ENCODE measurements around the gene HCN4. TPM values are rescaled to one million over a fixed set of nuclear protein-coding genes. Genes with fewer than 3 reads are reported as not detected.

Gene HCN4
- polyA plus RNA-seq, 1 donor, result 0.49 TPM

GRCh38 chr15:73336756-73337155, 32.0 kb downstream of the HCN4 start:
- H3K27ac ChIP-seq (ENCODE audit: low read length), result no peak overlapping the region
- no peak for DNase-seq
- no peaks in the 10 kb centered on the region for H3K27me3 ChIP-seq (ENCODE audit: control insufficient read depth, insufficient read depth, low read length)
- H3K9me3 ChIP-seq (ENCODE audit: control insufficient read depth, low read depth, low read length), result no peaks in the 10 kb centered on the region
- no peak overlapping the region for H3K4me3 ChIP-seq (ENCODE audit: low read length)
- no peaks in the 10 kb centered on the region for H3K4me1 ChIP-seq (ENCODE audit: control insufficient read depth, insufficient read depth, low read length)
- 100% methylated on average over 2 of the region's 7 CpGs for WGBS (ENCODE audit: insufficient coverage, low lambda C conversion rate)
- H3K36me3 ChIP-seq (ENCODE audit: control insufficient read depth, insufficient read depth, low read length), result no peaks in the 10 kb centered on the region

- WGBS (ENCODE audit: insufficient coverage, low lambda C conversion rate), result no CpG with 5 or more reads among the region's 5 CpGs
- Histone ChIP-seq H3K27ac (ENCODE audit: low read length) (no peak overlapping the region), H3K4me3 (ENCODE audit: low read length) (no peak overlapping the region), H3K9me3 (ENCODE audit: control insufficient read depth, low read depth, low read length) (no peaks in the 10 kb centered on the region), H3K27me3 (ENCODE audit: control insufficient read depth, insufficient read depth, low read length) (no peaks in the 10 kb centered on the region), H3K4me1 (ENCODE audit: control insufficient read depth, insufficient read depth, low read length) (no peaks in the 10 kb centered on the region), H3K36me3 (ENCODE audit: control insufficient read depth, insufficient read depth, low read length) (no peaks in the 10 kb centered on the region)
- DNase-seq, result no peak
Measured at GRCh38 chr15:73335471-73335870, 33.3 kb downstream of the HCN4 start.

- no peak overlapping the region for H3K4me3 ChIP-seq (ENCODE audit: low read length)
- no peak overlapping the region for H3K27ac ChIP-seq (ENCODE audit: low read length)
- DNase-seq, result no peak
- no peaks in the 10 kb centered on the region for H3K9me3 ChIP-seq (ENCODE audit: control insufficient read depth, low read depth, low read length)
- no CpG with 5 or more reads among the region's 9 CpGs for WGBS (ENCODE audit: insufficient coverage, low lambda C conversion rate)
- H3K36me3 ChIP-seq (ENCODE audit: control insufficient read depth, insufficient read depth, low read length), result no peaks in the 10 kb centered on the region
- H3K4me1 ChIP-seq (ENCODE audit: control insufficient read depth, insufficient read depth, low read length), result no peaks in the 10 kb centered on the region
- H3K27me3 ChIP-seq (ENCODE audit: control insufficient read depth, insufficient read depth, low read length), result no peaks in the 10 kb centered on the region
Measured at GRCh38 chr15:73335026-73335425, 33.7 kb downstream of the HCN4 start.

GRCh38 chr15:73334086-73334485, 34.7 kb downstream of the HCN4 start:
- Histone ChIP-seq H3K4me1 (ENCODE audit: control insufficient read depth, insufficient read depth, low read length) (no peaks in the 10 kb centered on the region), H3K27ac (ENCODE audit: low read length) (no peak overlapping the region), H3K9me3 (ENCODE audit: control insufficient read depth, low read depth, low read length) (no peaks in the 10 kb centered on the region), H3K27me3 (ENCODE audit: control insufficient read depth, insufficient read depth, low read length) (no peaks in the 10 kb centered on the region), H3K36me3 (ENCODE audit: control insufficient read depth, insufficient read depth, low read length) (no peaks in the 10 kb centered on the region), H3K4me3 (ENCODE audit: low read length) (no peak overlapping the region)
- no peak for DNase-seq
- no CpG with 5 or more reads among the region's 6 CpGs for WGBS (ENCODE audit: insufficient coverage, low lambda C conversion rate)

GRCh38 chr15:73333001-73333400, 35.8 kb downstream of the HCN4 start:
- WGBS (ENCODE audit: insufficient coverage, low lambda C conversion rate), result no CpG with 5 or more reads among the region's 2 CpGs
- no peaks in the 10 kb centered on the region for H3K4me1 ChIP-seq (ENCODE audit: control insufficient read depth, insufficient read depth, low read length)

GRCh38 chr15:73331991-73332925, 36.5 kb downstream of the HCN4 start:
- WGBS (ENCODE audit: insufficient coverage, low lambda C conversion rate), result no CpG with 5 or more reads among the region's 19 CpGs
- Histone ChIP-seq H3K9me3 (ENCODE audit: control insufficient read depth, low read depth, low read length) (no peaks in the 10 kb centered on the region), H3K27ac (ENCODE audit: low read length) (no peak overlapping the region), H3K4me1 (ENCODE audit: control insufficient read depth, insufficient read depth, low read length) (no peaks in the 10 kb centered on the region), H3K36me3 (ENCODE audit: control insufficient read depth, insufficient read depth, low read length) (no peaks in the 10 kb centered on the region), H3K4me3 (ENCODE audit: low read length) (no peak overlapping the region), H3K27me3 (ENCODE audit: control insufficient read depth, insufficient read depth, low read length) (no peaks in the 10 kb centered on the region)
- DNase-seq, result no peak

More at GRCh38 chr15:73333001-73333400, 35.8 kb downstream of the HCN4 start:
- Histone ChIP-seq H3K36me3 (ENCODE audit: control insufficient read depth, insufficient read depth, low read length) (no peaks in the 10 kb centered on the region), H3K27me3 (ENCODE audit: control insufficient read depth, insufficient read depth, low read length) (no peaks in the 10 kb centered on the region), H3K27ac (ENCODE audit: low read length) (no peak overlapping the region), H3K9me3 (ENCODE audit: control insufficient read depth, low read depth, low read length) (no peaks in the 10 kb centered on the region), H3K4me3 (ENCODE audit: low read length) (no peak overlapping the region)
- DNase-seq, result no peak

- DNase-seq, result no peak
- no peaks in the 10 kb centered on the region for H3K4me1 ChIP-seq (ENCODE audit: control insufficient read depth, insufficient read depth, low read length)
- no peak overlapping the region for H3K27ac ChIP-seq (ENCODE audit: low read length)
- WGBS (ENCODE audit: insufficient coverage, low lambda C conversion rate), result no CpG with 5 or more reads among the region's 5 CpGs
- H3K4me3 ChIP-seq (ENCODE audit: low read length), result no peak overlapping the region
- H3K27me3 ChIP-seq (ENCODE audit: control insufficient read depth, insufficient read depth, low read length), result no peaks in the 10 kb centered on the region
- H3K9me3 ChIP-seq (ENCODE audit: control insufficient read depth, low read depth, low read length), result no peaks in the 10 kb centered on the region
- H3K36me3 ChIP-seq (ENCODE audit: control insufficient read depth, insufficient read depth, low read length), result no peaks in the 10 kb centered on the region
Measured at GRCh38 chr15:73331501-73331900, 37.3 kb downstream of the HCN4 start.

- WGBS (ENCODE audit: insufficient coverage, low lambda C conversion rate), result no CpG with 5 or more reads among the region's 15 CpGs
- H3K9me3 ChIP-seq (ENCODE audit: control insufficient read depth, low read depth, low read length), result no peaks in the 10 kb centered on the region
- H3K27ac ChIP-seq (ENCODE audit: low read length), result no peak overlapping the region
- no peak overlapping the region for H3K4me3 ChIP-seq (ENCODE audit: low read length)
- no peaks in the 10 kb centered on the region for H3K4me1 ChIP-seq (ENCODE audit: control insufficient read depth, insufficient read depth, low read length)
- H3K36me3 ChIP-seq (ENCODE audit: control insufficient read depth, insufficient read depth, low read length), result no peaks in the 10 kb centered on the region
- H3K27me3 ChIP-seq (ENCODE audit: control insufficient read depth, insufficient read depth, low read length), result peaks cover 3% of the 10 kb centered on the region
- DNase-seq, result no peak
Measured at GRCh38 chr15:73330206-73331051, 38.3 kb downstream of the HCN4 start.

GRCh38 chr15:73329501-73330200, 39.1 kb downstream of the HCN4 start:
- WGBS (ENCODE audit: insufficient coverage, low lambda C conversion rate), result no CpG with 5 or more reads among the region's 21 CpGs
- no peaks in the 10 kb centered on the region for H3K36me3 ChIP-seq (ENCODE audit: control insufficient read depth, insufficient read depth, low read length)
- no peak overlapping the region for H3K4me3 ChIP-seq (ENCODE audit: low read length)
- no peaks in the 10 kb centered on the region for H3K9me3 ChIP-seq (ENCODE audit: control insufficient read depth, low read depth, low read length)
- peaks cover 3% of the 10 kb centered on the region for H3K27me3 ChIP-seq (ENCODE audit: control insufficient read depth, insufficient read depth, low read length)
- no peaks in the 10 kb centered on the region for H3K4me1 ChIP-seq (ENCODE audit: control insufficient read depth, insufficient read depth, low read length)
- no peak for DNase-seq
- no peak overlapping the region for H3K27ac ChIP-seq (ENCODE audit: low read length)

- no peak for DNase-seq
- no peak overlapping the region for H3K27ac ChIP-seq (ENCODE audit: low read length)
- H3K4me3 ChIP-seq (ENCODE audit: low read length), result no peak overlapping the region
- WGBS (ENCODE audit: insufficient coverage, low lambda C conversion rate), result 73% methylated on average over 4 of the region's 10 CpGs
- no peaks in the 10 kb centered on the region for H3K36me3 ChIP-seq (ENCODE audit: control insufficient read depth, insufficient read depth, low read length)
- H3K4me1 ChIP-seq (ENCODE audit: control insufficient read depth, insufficient read depth, low read length), result no peaks in the 10 kb centered on the region
- peaks cover 3% of the 10 kb centered on the region for H3K27me3 ChIP-seq (ENCODE audit: control insufficient read depth, insufficient read depth, low read length)
- H3K9me3 ChIP-seq (ENCODE audit: control insufficient read depth, low read depth, low read length), result no peaks in the 10 kb centered on the region
Measured at GRCh38 chr15:73328981-73329380, 39.8 kb downstream of the HCN4 start.
